KMS-11 (cell line): ENCODE data around the gene AUTS2.

Experiments
- H2AFZ ChIP-seq: fragments of 200-600 bp; sonication (generic); 2 replicates; pipeline ENCODE4 v1.6.1; 2016; ENCODE audit warnings: antibody characterized with exemption, mixed run types, low read depth
- H3K27ac ChIP-seq: fragments of 200-600 bp; sonication (generic); 2 replicates; pipeline ENCODE4 v1.6.1; 2016; ENCODE audit warnings: mild to moderate bottlenecking, mixed run types
- H3K27me3 ChIP-seq: fragments of 200-600 bp; sonication (generic); 2 replicates; pipeline ENCODE4 v1.6.1; 2017; ENCODE audit warnings: mild to moderate bottlenecking, low read depth, mixed run types, moderate library complexity; ENCODE audit not compliant: insufficient read depth
- H3K36me3 ChIP-seq: fragments of 200-600 bp; sonication (generic); 2 replicates; pipeline ENCODE4 v1.6.1; 2017; ENCODE audit warnings: mild to moderate bottlenecking, mixed run types; ENCODE audit not compliant: insufficient read depth
- H3K4me1 ChIP-seq: fragments of 200-600 bp; sonication (generic); 2 replicates; pipeline ENCODE4 v1.6.1; 2016; ENCODE audit warnings: mild to moderate bottlenecking, low read depth, mixed run types; ENCODE audit not compliant: poor library complexity, severe bottlenecking
- H3K4me2 ChIP-seq: fragments of 200-600 bp; sonication (generic); 2 replicates; pipeline ENCODE4 v1.7.0; 2016; ENCODE audit warnings: mild to moderate bottlenecking, mixed run types
- H3K4me3 ChIP-seq: fragments of 200-600 bp; sonication (generic); IDR thresholded peaks from 2 replicates; pipeline ENCODE4 v1.6.1; 2017; ENCODE audit warnings: low read depth, low read length, mixed read lengths; ENCODE audit not compliant: insufficient read depth
- H3K79me2 ChIP-seq: fragments of 200-600 bp; sonication (generic); 2 replicates; pipeline ENCODE4 v1.6.1; 2016; ENCODE audit warnings: low read depth, mixed run types; ENCODE audit not compliant: insufficient read depth
- H3K9ac ChIP-seq: fragments of 200-600 bp; sonication (generic); 2 replicates; pipeline ENCODE4 v1.6.1; 2016; ENCODE audit warnings: mild to moderate bottlenecking, mixed run types
- H4K20me1 ChIP-seq: fragments of 200-600 bp; sonication (generic); 2 replicates; pipeline ENCODE4 v1.6.1; 2016; ENCODE audit warnings: mild to moderate bottlenecking, mixed run types; ENCODE audit not compliant: insufficient read depth
- CTCF ChIP-seq: fragments of 200-600 bp; sonication (generic); conservative IDR thresholded peaks from 2 replicates; pipeline ENCODE4 v1.6.1; 2017; ENCODE audit warnings: low read depth, mild to moderate bottlenecking, antibody characterized with exemption, low read length, moderate library complexity, mixed read lengths

The AUTS2 gene

GRCh38 chr7:70480927-70481569 is 882.8 kb downstream of the AUTS2 start:
- Histone ChIP-seq H3K9ac (no peak overlapping the region), H3K4me1 (no peaks in the 10 kb centered on the region), H3K79me2 (no peaks in the 10 kb centered on the region), H3K4me3 (no peak overlapping the region), H3K36me3 (no peaks in the 10 kb centered on the region), H3K27ac (no peak overlapping the region), H3K4me2 (no peak overlapping the region), H4K20me1 (no peaks in the 10 kb centered on the region), H2AFZ (no peak overlapping the region), H3K27me3 (no peaks in the 10 kb centered on the region)
- TF ChIP-seq CTCF, result no peak

GRCh38 chr7:70481570-70482123 is 883.4 kb downstream of the AUTS2 start:
- no peak for TF ChIP-seq CTCF
- H3K36me3 ChIP-seq, result no peaks in the 10 kb centered on the region
- H3K27me3 ChIP-seq, result no peaks in the 10 kb centered on the region
- H3K79me2 ChIP-seq, result no peaks in the 10 kb centered on the region
- H3K9ac ChIP-seq, result no peak overlapping the region
- no peak overlapping the region for H2AFZ ChIP-seq
- no peaks in the 10 kb centered on the region for H4K20me1 ChIP-seq
- H3K27ac ChIP-seq, result no peak overlapping the region
- no peak overlapping the region for H3K4me3 ChIP-seq
- no peaks in the 10 kb centered on the region for H3K4me1 ChIP-seq
- no peak overlapping the region for H3K4me2 ChIP-seq

GRCh38 chr7:70484255-70484654 is 886.0 kb downstream of the AUTS2 start:
- Histone ChIP-seq H3K36me3 (no peaks in the 10 kb centered on the region), H4K20me1 (no peaks in the 10 kb centered on the region), H3K79me2 (no peaks in the 10 kb centered on the region), H2AFZ (no peak overlapping the region), H3K27me3 (no peaks in the 10 kb centered on the region), H3K4me2 (no peak overlapping the region), H3K4me3 (no peak overlapping the region), H3K9ac (no peak overlapping the region), H3K27ac (no peak overlapping the region), H3K4me1 (no peaks in the 10 kb centered on the region)
- TF ChIP-seq CTCF, result no peak

GRCh38 chr7:70486977-70487376 is 888.7 kb downstream of the AUTS2 start:
- Histone ChIP-seq H3K4me3 (no peak overlapping the region), H3K9ac (no peak overlapping the region), H3K27me3 (no peaks in the 10 kb centered on the region), H3K4me1 (peaks cover 4% of the 10 kb centered on the region), H3K79me2 (no peaks in the 10 kb centered on the region), H3K36me3 (no peaks in the 10 kb centered on the region), H4K20me1 (no peaks in the 10 kb centered on the region), H3K27ac (no peak overlapping the region), H2AFZ (no peak overlapping the region), H3K4me2 (no peak overlapping the region)
- TF ChIP-seq CTCF, result no peak
